Measurements from ENCODE around the gene PPAT.

DNA sequence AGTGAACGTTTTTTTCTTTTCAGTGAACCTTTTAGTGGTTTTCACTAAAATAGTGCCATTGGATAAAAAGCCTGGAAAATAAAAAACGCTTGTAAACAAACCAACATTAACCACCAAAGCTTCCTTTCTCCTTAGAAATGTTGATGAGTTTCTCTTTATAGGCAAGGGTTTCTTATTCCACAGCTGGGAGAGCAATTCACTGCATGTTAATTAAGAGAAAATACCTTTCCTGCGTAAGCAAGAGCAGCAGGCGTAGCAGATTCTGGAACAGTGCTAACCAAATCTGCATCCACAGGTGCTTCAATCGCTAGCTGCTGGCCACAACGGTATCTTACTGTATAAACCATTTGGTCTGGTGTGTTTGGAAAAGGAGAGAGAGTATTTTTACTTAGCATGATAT lies 34.9 kb downstream of the PPAT start:
- no peak for TF ChIP-seq CTCF (IDR thresholded peaks at IDR 0.05)
- TF ChIP-seq POLR2AphosphoS5 (IDR thresholded peaks at IDR 0.05; ENCODE audit: low read depth, low read length): no peak
- TF ChIP-seq TCF7L2 (IDR thresholded peaks at IDR 0.05; ENCODE audit: low read depth, low read length): no peak
- no peak for TF ChIP-seq SIN3A (IDR thresholded peaks at IDR 0.05; ENCODE audit: borderline replicate concordance, insufficient read depth, low read depth, low read length)
